Caco-2 (cell line): ENCODE measurements around the gene KIAA0930. TPM values are rescaled to one million over a fixed set of nuclear protein-coding genes. Genes with fewer than 3 reads are reported as not detected.

Source experiments
- BruUV-seq: library from RNA; stranded (reverse); fragments of 400-500 nt; replicated peaks from 2 replicates; lab custom pipeline; 2021; lab: Mats Ljungman, UMichigan
- CTCF ChIA-PET: fragments of 300-600 bp; sonication (Branson Sonifier 250); formaldehyde crosslinking; loops from one replicate; lab custom pipeline; 2022; ENCODE audit warnings: antibody characterized with exemption; lab: Charles Lee
- POLR2A ChIA-PET: fragments of 300-600 bp; sonication (Branson Sonifier 250); formaldehyde crosslinking; loops from one replicate; lab custom pipeline; 2022; ENCODE audit warnings: antibody characterized with exemption; lab: Charles Lee
- DNase-seq, 2 experiments: peaks; one replicate each; pipeline versions ENCODE4 v3.0.0 to v3.0.0-alpha.2; 2020 to 2022
- H3K27me3 ChIP-seq: replicated peaks from 2 replicates; pipeline ENCODE4 v1.6.0; 2011; ENCODE audit warnings: low read length; ENCODE audit not compliant: control insufficient read depth, insufficient read depth
- H3K36me3 ChIP-seq: 2 replicates; pipeline ENCODE4 v1.5.1; 2011; ENCODE audit warnings: low read length; ENCODE audit not compliant: control insufficient read depth, insufficient read depth
- H3K4me1 ChIP-seq: fragments of 250-450 bp; sonication (Bioruptor Pico); 2 replicates; pipeline ENCODE4 v1.5.1; 2020; ENCODE audit warnings: mild to moderate bottlenecking
- H3K4me3 ChIP-seq: 2 replicates; pipeline ENCODE4 v1.5.1; 2011; ENCODE audit warnings: low read depth, mild to moderate bottlenecking, control low read depth, low read length
- H3K9me3 ChIP-seq: fragments of 250-450 bp; sonication (Bioruptor Pico); 2 replicates; pipeline ENCODE4 v1.5.1; 2020; ENCODE audit warnings: mild to moderate bottlenecking, moderate library complexity
- H3K27ac Mint-ChIP-seq: one replicate; pipeline ENCODE4 v1.8.0; 2022; ENCODE audit warnings: mixed read lengths; ENCODE audit not compliant: unreplicated experiment
- H3K27me3 Mint-ChIP-seq: one replicate; pipeline ENCODE4 v1.8.0; 2022; ENCODE audit warnings: mixed read lengths; ENCODE audit not compliant: insufficient read depth, unreplicated experiment
- H3K36me3 Mint-ChIP-seq: one replicate; pipeline ENCODE4 v1.8.0; 2022; ENCODE audit warnings: mild to moderate bottlenecking, mixed read lengths; ENCODE audit not compliant: insufficient read depth, unreplicated experiment
- H3K4me1 Mint-ChIP-seq: one replicate; pipeline ENCODE4 v1.8.0; 2022; ENCODE audit warnings: low read depth, mixed read lengths; ENCODE audit not compliant: unreplicated experiment
- H3K4me3 Mint-ChIP-seq: one replicate; pipeline ENCODE4 v1.8.0; 2022; ENCODE audit warnings: mild to moderate bottlenecking, moderate library complexity, mixed read lengths; ENCODE audit not compliant: unreplicated experiment
- H3K9me3 Mint-ChIP-seq: one replicate; pipeline ENCODE4 v1.8.0; 2022; ENCODE audit warnings: mixed read lengths; ENCODE audit not compliant: unreplicated experiment
- CTCF ChIP-seq, 2 experiments: fragments of 200-600 bp in 1 of 2; IDR thresholded peaks; 1 replicate in 1 of 2; 2 replicates in 1 of 2; pipeline versions ENCODE4 v1.5.1 to v1.8.0; 2011 to 2022; ENCODE audit warnings: antibody characterized with exemption in 1 of 2, control low read depth in 1 of 2, inconsistent platforms in 1 of 2, low read depth in 1 of 2, low read length in 1 of 2, mild to moderate bottlenecking in 1 of 2, moderate library complexity in 1 of 2; ENCODE audit not compliant: insufficient read depth in 1 of 2, severe bottlenecking in 1 of 2, unreplicated experiment in 1 of 2
- intact Hi-C: fragments of 100-400 bp; cut with micrococcal nuclease; formaldehyde crosslinking; loops from one replicate; pipeline ENCODE4 v1.10.0; 2022; ENCODE audit not compliant: unreplicated experiment
- total RNA-seq: library from RNA; stranded (reverse); gene quantifications from 2 replicates; pipeline ENCODE4 v1.2.3, GENCODE V29; 2022

KIAA0930 gene
- total RNA-seq, 1 experiment from 2014 or later, result 34.7 TPM

- Mint-ChIP-seq H3K27ac (no peak overlapping the region), H3K36me3 (no peaks in the 10 kb centered on the region)
Observed at GRCh38 chr22:45224988-45225731, 15.5 kb downstream of the KIAA0930 start.

GRCh38 chr22:45224331-45224730 is 16.4 kb downstream of the KIAA0930 start:
- ChIA-PET POLR2A (no interaction called here), CTCF (no interaction called here)
- Mint-ChIP-seq H3K4me1 (peaks cover 7% of the 10 kb centered on the region), H3K4me3 (no peak overlapping the region), H3K27ac (no peak overlapping the region), H3K9me3 (no peaks in the 10 kb centered on the region), H3K27me3 (no peaks in the 10 kb centered on the region), H3K36me3 (no peaks in the 10 kb centered on the region)
- Histone ChIP-seq H3K4me1 (no peaks in the 10 kb centered on the region), H3K9me3 (no peaks in the 10 kb centered on the region), H3K27me3 (no peaks in the 10 kb centered on the region), H3K4me3 (no peak overlapping the region), H3K36me3 (no peaks in the 10 kb centered on the region)
- no peak for TF ChIP-seq CTCF (IDR thresholded peaks at IDR 0.05; ENCODE audit: insufficient read depth in 1 of 2, low read depth in 1 of 2, low read length in 1 of 2, severe bottlenecking in 1 of 2, unreplicated experiment in 1 of 2)
- intact Hi-C loops, result no loop called here
- DNase-seq, result no peak
- BruUV-seq, result no TSS peak

More at GRCh38 chr22:45224988-45225731, 15.5 kb downstream of the KIAA0930 start:
- CTCF ChIA-PET, result no interaction called here
- Histone ChIP-seq H3K36me3 (no peaks in the 10 kb centered on the region), H3K4me1 (no peaks in the 10 kb centered on the region), H3K4me3 (no peak overlapping the region), H3K27me3 (no peaks in the 10 kb centered on the region), H3K9me3 (no peaks in the 10 kb centered on the region)
- no peak for TF ChIP-seq CTCF (IDR thresholded peaks at IDR 0.05; ENCODE audit: insufficient read depth in 1 of 2, low read depth in 1 of 2, low read length in 1 of 2, severe bottlenecking in 1 of 2, unreplicated experiment in 1 of 2)
- Mint-ChIP-seq H3K4me1 (peaks cover 7% of the 10 kb centered on the region), H3K27me3 (no peaks in the 10 kb centered on the region), H3K4me3 (no peak overlapping the region), H3K9me3 (no peaks in the 10 kb centered on the region)
- intact Hi-C loops, result no loop called here
- no TSS peak for BruUV-seq
- POLR2A ChIA-PET, result no interaction called here
- no peak for DNase-seq

- H3K36me3 ChIP-seq, result no peaks in the 10 kb centered on the region
- TF ChIP-seq CTCF (IDR thresholded peaks at IDR 0.05; ENCODE audit: insufficient read depth in 1 of 2, low read depth in 1 of 2, low read length in 1 of 2, severe bottlenecking in 1 of 2, unreplicated experiment in 1 of 2), result no peak
- no peaks in the 10 kb centered on the region for H3K27me3 Mint-ChIP-seq
- no peak overlapping the region for H3K4me3 ChIP-seq
- H3K9me3 Mint-ChIP-seq, result no peaks in the 10 kb centered on the region
- H3K36me3 Mint-ChIP-seq, result no peaks in the 10 kb centered on the region
- H3K27me3 ChIP-seq, result no peaks in the 10 kb centered on the region
- intact Hi-C loops, result no loop called here
- H3K4me1 ChIP-seq, result no peaks in the 10 kb centered on the region
- DNase-seq, result no peak
- no peak overlapping the region for H3K4me3 Mint-ChIP-seq
- no peaks in the 10 kb centered on the region for H3K9me3 ChIP-seq
- H3K27ac Mint-ChIP-seq, result no peak overlapping the region
- no TSS peak for BruUV-seq
- CTCF ChIA-PET, result no interaction called here
- POLR2A ChIA-PET, result no interaction called here
- peaks cover 7% of the 10 kb centered on the region for H3K4me1 Mint-ChIP-seq
Observed at GRCh38 chr22:45223304-45224117, 17.2 kb downstream of the KIAA0930 start.
